A673 (cell line): ENCODE data around the gene GATA6. TPM values are rescaled to one million over a fixed set of nuclear protein-coding genes. Genes with fewer than 3 reads are reported as not detected.
A peak's percentile ranks its signal among the peaks of the same experiment; 100 is the strongest.

Experiments
- BruUV-seq: library from RNA; stranded (reverse); fragments of 400-500 nt; replicated peaks from 2 replicates; lab custom pipeline; 2021; lab: Mats Ljungman, UMichigan
- CTCF ChIA-PET: fragments of 300-600 bp; sonication (Branson Sonifier 250); formaldehyde crosslinking; loops from one replicate; lab custom pipeline; 2022; ENCODE audit warnings: antibody characterized with exemption; lab: Charles Lee
- POLR2A ChIA-PET: fragments of 300-600 bp; sonication (Branson Sonifier 250); formaldehyde crosslinking; loops from one replicate; lab custom pipeline; 2022; ENCODE audit warnings: antibody characterized with exemption; ENCODE audit not compliant: low non-redundant PET; lab: Charles Lee
- DNase-seq: peaks from one replicate; pipeline ENCODE4 v3.0.0-alpha.2; 2015; ENCODE audit warnings: low spot score
- H3K27ac ChIP-seq: fragments of 200-600 bp; sonication (generic); 2 replicates; pipeline ENCODE4 v1.5.1; 2016; ENCODE audit warnings: mixed run types, low read depth, mild to moderate bottlenecking, mixed read lengths, antibody characterized with exemption, low read length; ENCODE audit not compliant: poor library complexity, severe bottlenecking
- H3K27me3 ChIP-seq: fragments of 200-600 bp; sonication (generic); replicated peaks from 2 replicates; pipeline ENCODE4 v1.6.1; 2017; ENCODE audit warnings: mixed run types, low read depth, mild to moderate bottlenecking, mixed read lengths, antibody characterized with exemption, low read length; ENCODE audit not compliant: insufficient read depth, poor library complexity
- H3K36me3 ChIP-seq: fragments of 200-600 bp; sonication (generic); 2 replicates; pipeline ENCODE4 v1.6.1; 2016; ENCODE audit warnings: mixed run types, mild to moderate bottlenecking, mixed read lengths, antibody characterized with exemption, low read length; ENCODE audit not compliant: insufficient read depth, poor library complexity, severe bottlenecking
- H3K4me1 ChIP-seq: fragments of 200-600 bp; sonication (generic); 2 replicates; pipeline ENCODE4 v1.6.1; 2017; ENCODE audit warnings: mixed run types, mild to moderate bottlenecking, mixed read lengths, antibody characterized with exemption, low read length; ENCODE audit not compliant: insufficient read depth, poor library complexity, severe bottlenecking
- H3K4me3 ChIP-seq: fragments of 200-600 bp; sonication (generic); 2 replicates; pipeline ENCODE4 v1.5.1; 2016; ENCODE audit warnings: low read depth, mixed run types, mild to moderate bottlenecking, mixed read lengths, low read length; ENCODE audit not compliant: poor library complexity, severe bottlenecking
- H3K9me3 ChIP-seq: fragments of 200-600 bp; sonication (generic); 2 replicates; pipeline ENCODE4 v1.6.1; 2016; ENCODE audit warnings: mixed run types, low read depth, mild to moderate bottlenecking, mixed read lengths, antibody characterized with exemption, low read length; ENCODE audit not compliant: poor library complexity, severe bottlenecking
- CTCF ChIP-seq: fragments of 300-800, 200-600 bp; sonication (generic); conservative IDR thresholded peaks from 2 replicates; pipeline ENCODE4 v1.5.1; 2017; ENCODE audit warnings: low read depth, mild to moderate bottlenecking, antibody characterized with exemption, low read length, moderate library complexity, mixed read lengths
- EZH2 ChIP-seq: fragments of 200-600 bp; sonication (generic); IDR thresholded peaks from 2 replicates; pipeline ENCODE4 v1.6.1; 2017; ENCODE audit warnings: borderline replicate concordance, low read depth, mild to moderate bottlenecking, mixed read lengths, antibody characterized with exemption, low read length; ENCODE audit not compliant: poor library complexity, severe bottlenecking
- intact Hi-C: fragments of 100-400 bp; cut with micrococcal nuclease; formaldehyde crosslinking; loops from one replicate; pipeline ENCODE4 v1.10.0; 2022; ENCODE audit not compliant: unreplicated experiment
- total RNA-seq: library from RNA; stranded (reverse); gene quantifications from 2 replicates; pipeline ENCODE4 v1.2.3, GENCODE V29; 2021

Gene GATA6
- total RNA-seq, 1 experiment from 2014 or later: 0.21 TPM

- H3K27me3 ChIP-seq: no peaks in the 10 kb centered on the region
- intact Hi-C loops: no loop called here
- peak; percentile 18 for DNase-seq
- CTCF ChIA-PET: no interaction called here
- POLR2A ChIA-PET: no interaction called here
- TF ChIP-seq CTCF: no peak
- TF ChIP-seq EZH2: no peak
- no peak overlapping the region for H3K4me3 ChIP-seq
- no peak overlapping the region for H3K27ac ChIP-seq
- BruUV-seq: no TSS peak
- H3K4me1 ChIP-seq: no peaks in the 10 kb centered on the region
- H3K9me3 ChIP-seq: no peaks in the 10 kb centered on the region
- H3K36me3 ChIP-seq: no peaks in the 10 kb centered on the region
Observed at GRCh38 chr18:22136395-22136794, 33.0 kb upstream of the GATA6 start.

- H3K4me1 ChIP-seq: no peaks in the 10 kb centered on the region
- no peaks in the 10 kb centered on the region for H3K9me3 ChIP-seq
- H3K4me3 ChIP-seq: no peak overlapping the region
- H3K27me3 ChIP-seq: no peaks in the 10 kb centered on the region
- intact Hi-C loops: no loop called here
- TF ChIP-seq CTCF: no peak
- TF ChIP-seq EZH2: no peak
- ChIA-PET POLR2A (no interaction called here), CTCF (no interaction called here)
- H3K27ac ChIP-seq: no peak overlapping the region
- no peaks in the 10 kb centered on the region for H3K36me3 ChIP-seq
- BruUV-seq: no TSS peak
- no peak for DNase-seq
Observed at GRCh38 chr18:22141211-22141610, 28.2 kb upstream of the GATA6 start.

- Histone ChIP-seq H3K4me3 (no peak overlapping the region), H3K27ac (no peak overlapping the region), H3K4me1 (no peaks in the 10 kb centered on the region), H3K9me3 (no peaks in the 10 kb centered on the region), H3K36me3 (no peaks in the 10 kb centered on the region), H3K27me3 (no peaks in the 10 kb centered on the region)
- DNase-seq: no peak
- intact Hi-C loops: no loop called here
- POLR2A ChIA-PET: no interaction called here
- CTCF ChIA-PET: no interaction called here
- no peak for TF ChIP-seq EZH2
- no peak for TF ChIP-seq CTCF
- no TSS peak for BruUV-seq
Observed at GRCh38 chr18:22143347-22144340, 25.7 kb upstream of the GATA6 start.
